NCI-H146 treated with DMSO at 0.1 percent for 48 hours (cell line): Measurements from ENCODE around the gene TK2.

Experiments used
- DNase-seq: peaks from one replicate; lab custom pipeline; 2025; ENCODE audit not compliant: unreplicated experiment; lab: John Stamatoyannopoulos, UW

TK2 gene

GRCh38 chr16:66547101-66547989, 2.6 kb downstream of the TK2 start:
- no peak for DNase-seq

- DNase-seq: no peak
Measured at GRCh38 chr16:66544016-66544757, 5.7 kb downstream of the TK2 start.

- no peak for DNase-seq
Measured at GRCh38 chr16:66543541-66543940, 6.4 kb downstream of the TK2 start.

GRCh38 chr16:66542396-66542795, 7.5 kb downstream of the TK2 start:
- DNase-seq: no peak

- no peak for DNase-seq
Measured at GRCh38 chr16:66541388-66542355, 8.2 kb downstream of the TK2 start.

GRCh38 chr16:66539623-66540469, 10.1 kb downstream of the TK2 start:
- no peak for DNase-seq

- DNase-seq: no peak
Measured at GRCh38 chr16:66538910-66539309, 11.0 kb downstream of the TK2 start.

- no peak for DNase-seq
Measured at GRCh38 chr16:66537236-66537635, 12.7 kb downstream of the TK2 start.

GRCh38 chr16:66536525-66536924, 13.4 kb downstream of the TK2 start:
- DNase-seq: no peak

GRCh38 chr16:66534376-66534799, 15.5 kb downstream of the TK2 start:
- no peak for DNase-seq

GRCh38 chr16:66529475-66529874, 20.4 kb downstream of the TK2 start:
- no peak for DNase-seq

GRCh38 chr16:66528294-66528693, 21.6 kb downstream of the TK2 start:
- no peak for DNase-seq

GRCh38 chr16:66525396-66526180, 24.3 kb downstream of the TK2 start:
- no peak for DNase-seq

GRCh38 chr16:66524601-66525164, 25.2 kb downstream of the TK2 start:
- DNase-seq: no peak

GRCh38 chr16:66523861-66524354, 26.0 kb downstream of the TK2 start:
- no peak for DNase-seq

- DNase-seq: no peak
Measured at GRCh38 chr16:66522816-66523590, 26.9 kb downstream of the TK2 start.

GRCh38 chr16:66521951-66522771, 27.8 kb downstream of the TK2 start:
- DNase-seq: no peak
